H9 (cell line): ENCODE measurements around the gene TK2. TPM values are rescaled to one million over a fixed set of nuclear protein-coding genes. Genes with fewer than 3 reads are reported as not detected.
A peak's percentile ranks its signal among the peaks of the same experiment; 100 is the strongest.

Source experiments
- DNase-seq: peaks from one replicate; pipeline ENCODE4 v3.0.0-alpha.2; 2017
- H2AFZ ChIP-seq: one replicate; pipeline ENCODE4 v1.6.1; 2013; ENCODE audit warnings: mild to moderate bottlenecking, low read length, control low read depth, moderate library complexity
- H2AK5ac ChIP-seq: 2 replicates; pipeline ENCODE4 v1.6.1; 2013; ENCODE audit warnings: low read length, control low read depth, mixed read lengths; ENCODE audit not compliant: insufficient read length
- H2BK120ac ChIP-seq: one replicate; pipeline ENCODE4 v1.6.1; 2013; ENCODE audit warnings: low read depth, mild to moderate bottlenecking, low read length, control low read depth, inconsistent platforms; ENCODE audit not compliant: poor library complexity, severe bottlenecking
- H2BK12ac ChIP-seq: 2 replicates; pipeline ENCODE4 v1.6.1; 2013; ENCODE audit warnings: low read length, control low read depth, mixed read lengths, low read depth; ENCODE audit not compliant: insufficient read length
- H2BK15ac ChIP-seq: 2 replicates; pipeline ENCODE4 v1.6.1; 2013; ENCODE audit warnings: low read depth, low read length, control low read depth
- H2BK20ac ChIP-seq: one replicate; pipeline ENCODE4 v1.6.1; 2013; ENCODE audit warnings: low read depth, mild to moderate bottlenecking, low read length, control low read depth, inconsistent platforms; ENCODE audit not compliant: poor library complexity, severe bottlenecking
- H2BK5ac ChIP-seq: 2 replicates; pipeline ENCODE4 v1.6.1; 2013; ENCODE audit warnings: low read length, control low read depth, mixed read lengths; ENCODE audit not compliant: insufficient read length
- H3K14ac ChIP-seq: 2 replicates; pipeline ENCODE4 v1.6.1; 2013; ENCODE audit warnings: low read length, control low read depth; ENCODE audit not compliant: insufficient read depth
- H3K18ac ChIP-seq: 2 replicates; pipeline ENCODE4 v1.6.1; 2013; ENCODE audit warnings: low read depth, mild to moderate bottlenecking, mixed read lengths, low read length, control low read depth; ENCODE audit not compliant: insufficient read length
- H3K23ac ChIP-seq: 2 replicates; pipeline ENCODE4 v1.6.1; 2013; ENCODE audit warnings: low read length, control low read depth, mixed read lengths, low read depth; ENCODE audit not compliant: insufficient read length
- H3K23me2 ChIP-seq: 2 replicates; pipeline ENCODE4 v1.6.1; 2013; ENCODE audit warnings: low read depth, mild to moderate bottlenecking, mixed read lengths, low read length, control low read depth; ENCODE audit not compliant: insufficient read length, poor library complexity, severe bottlenecking
- H3K27ac ChIP-seq: 2 replicates; pipeline ENCODE4 v1.5.1; 2013; ENCODE audit warnings: low read length, control low read depth, mixed read lengths, low read depth; ENCODE audit not compliant: insufficient read length
- H3K27me3 ChIP-seq: 2 replicates; pipeline ENCODE4 v1.6.1; 2013; ENCODE audit warnings: low read length, control low read depth, inconsistent platforms; ENCODE audit not compliant: insufficient read depth
- H3K4ac ChIP-seq: 2 replicates; pipeline ENCODE4 v1.6.1; 2013; ENCODE audit warnings: low read depth, mild to moderate bottlenecking, control low read depth, inconsistent platforms, low read length, moderate library complexity
- H3K4me1 ChIP-seq: 2 replicates; pipeline ENCODE4 v1.6.1; 2013; ENCODE audit warnings: low read length, control low read depth, inconsistent platforms; ENCODE audit not compliant: insufficient read depth
- H3K4me2 ChIP-seq: 2 replicates; pipeline ENCODE4 v1.6.1; 2013; ENCODE audit warnings: low read length, control low read depth, mixed read lengths; ENCODE audit not compliant: insufficient read length, insufficient read depth
- H3K56ac ChIP-seq: 2 replicates; pipeline ENCODE4 v1.6.1; 2013; ENCODE audit warnings: low read depth, mild to moderate bottlenecking, mixed read lengths, low read length, control low read depth; ENCODE audit not compliant: insufficient read length
- H3K79me1 ChIP-seq: 2 replicates; pipeline ENCODE4 v1.6.1; 2013; ENCODE audit warnings: low read depth, mild to moderate bottlenecking, moderate library complexity, low read length, control low read depth, inconsistent platforms; ENCODE audit not compliant: insufficient read depth, poor library complexity, severe bottlenecking
- H3K79me2 ChIP-seq: 2 replicates; pipeline ENCODE4 v1.6.1; 2013; ENCODE audit warnings: low read length, control low read depth, inconsistent platforms; ENCODE audit not compliant: insufficient read depth
- H3K9ac ChIP-seq: 2 replicates; pipeline ENCODE4 v1.6.1; 2013; ENCODE audit warnings: low read length, control low read depth, mixed read lengths; ENCODE audit not compliant: insufficient read length; ENCODE audit errors: extremely low read depth
- H3K9me3 ChIP-seq: one replicate; pipeline ENCODE4 v1.6.1; 2013; ENCODE audit warnings: low read depth, low read length, inconsistent platforms; ENCODE audit not compliant: control insufficient read depth
- H3T11ph ChIP-seq: one replicate; pipeline ENCODE4 v1.6.1; 2013; ENCODE audit warnings: mild to moderate bottlenecking, low read length, control low read depth, inconsistent platforms
- H4K20me1 ChIP-seq: one replicate; pipeline ENCODE4 v1.6.1; 2013; ENCODE audit not compliant: control insufficient read depth, insufficient read length, insufficient read depth
- H4K5ac ChIP-seq: 2 replicates; pipeline ENCODE4 v1.6.1; 2013; ENCODE audit warnings: low read depth, mild to moderate bottlenecking, mixed read lengths, low read length, control low read depth; ENCODE audit not compliant: insufficient read length
- H4K8ac ChIP-seq: replicated peaks from 2 replicates; pipeline ENCODE4 v1.6.1; 2013; ENCODE audit warnings: low read length, control low read depth, mixed read lengths, low read depth; ENCODE audit not compliant: insufficient read length
- H4K91ac ChIP-seq: 2 replicates; pipeline ENCODE4 v1.6.1; 2013; ENCODE audit warnings: low read depth, mild to moderate bottlenecking, moderate library complexity, mixed read lengths, low read length, control low read depth; ENCODE audit not compliant: insufficient read length
- H3K27ac Mint-ChIP-seq, 3 experiments: 2 replicates in 2 of 3; 3 replicates in 1 of 3; pipeline ENCODE4 v1.8.0; 2020 to 2021; ENCODE audit warnings: mixed read lengths in 3 of 3, mild to moderate bottlenecking in 1 of 3, moderate library complexity in 1 of 3
- H3K27me3 Mint-ChIP-seq: 2 replicates; pipeline ENCODE4 v1.8.0; 2021; ENCODE audit warnings: low read depth, mild to moderate bottlenecking, moderate library complexity, mixed read lengths
- H3K36me3 Mint-ChIP-seq, 3 experiments: 2 replicates in 2 of 3; 3 replicates in 1 of 3; pipeline ENCODE4 v1.8.0; 2020 to 2021; ENCODE audit warnings: low read depth in 3 of 3, mixed read lengths in 3 of 3; ENCODE audit not compliant: insufficient read depth in 1 of 3
- H3K4me1 Mint-ChIP-seq, 2 experiments: 2 replicates each; pipeline ENCODE4 v1.8.0; 2020; ENCODE audit warnings: mixed read lengths in 2 of 2
- H3K4me3 Mint-ChIP-seq, 2 experiments: 2 replicates in 1 of 2; 3 replicates in 1 of 2; pipeline ENCODE4 v1.8.0; 2020 to 2021; ENCODE audit warnings: mild to moderate bottlenecking in 2 of 2, mixed read lengths in 2 of 2, moderate library complexity in 1 of 2
- H3K9me3 Mint-ChIP-seq, 2 experiments: 2 replicates in 1 of 2; 3 replicates in 1 of 2; pipeline ENCODE4 v1.8.0; 2020; ENCODE audit warnings: mild to moderate bottlenecking in 2 of 2, mixed read lengths in 2 of 2, moderate library complexity in 1 of 2
- WGBS: extraction: QIAGEN DNeasy Blood & Tissue Kit; methylation state at CpG from one replicate; pipeline ENCODE4 v1.1.7; 2013; ENCODE audit warnings: missing lambda C conversion rate, low lambda C conversion rate, mixed read lengths; ENCODE audit not compliant: insufficient read length; ENCODE audit errors: extremely low coverage; 5-methylcytosine and 5-hydroxymethylcytosine counted together
- total RNA-seq: library from RNA; stranded (reverse); gene quantifications from 2 replicates; pipeline ENCODE4 v1.2.1, GENCODE V29; 2021
- TF ChIP-seq, protein P1 (sequence below): fragments of 200-600 bp; sonication (generic); conservative IDR thresholded peaks from 3 replicates; pipeline ENCODE4 v1.8.0; 2021; ENCODE audit warnings: antibody characterized with exemption, mild to moderate bottlenecking

Gene TK2
- total RNA-seq, 1 experiment from 2014 or later, result 5.2 TPM

DNA sequence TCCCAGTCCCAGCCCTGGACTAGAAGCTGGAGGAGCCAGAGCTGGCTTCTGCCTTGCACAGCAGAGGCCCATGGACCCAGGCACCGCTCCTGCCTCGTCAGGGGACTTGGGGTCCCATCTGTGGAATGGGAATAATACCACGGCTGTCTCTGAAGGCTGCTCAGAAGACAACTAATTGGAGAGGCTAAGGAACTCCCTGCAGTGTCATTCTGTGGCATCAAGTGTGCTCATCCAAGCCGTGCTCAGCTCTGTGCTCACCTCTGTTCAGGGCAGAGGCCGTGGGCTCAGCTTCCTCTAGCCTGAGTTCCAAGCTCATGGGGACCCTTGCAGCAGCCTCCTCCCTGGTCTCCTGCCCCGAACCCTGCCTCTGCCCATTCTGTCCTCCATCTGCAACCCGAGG lies 91.1 kb downstream of the TK2 start:
- no peak overlapping the region for H3K23ac ChIP-seq
- H4K5ac ChIP-seq, result no peak overlapping the region
- Mint-ChIP-seq H3K4me3 (no peak overlapping the region), H3K27me3 (peaks cover 24% of the 10 kb centered on the region), H3K36me3 (no peaks in the 10 kb centered on the region), H3K27ac (peak overlapping the region in 1 of 3 experiments; percentile 10; a peak in 1 of 7 replicates), H3K9me3 (no peaks in the 10 kb centered on the region), H3K4me1 (peaks cover 13 to 24% of the 10 kb centered on the region in 2 experiments)
- H2BK20ac ChIP-seq, result no peak overlapping the region
- no peaks in the 10 kb centered on the region for H3K79me2 ChIP-seq
- no peak overlapping the region for H2AFZ ChIP-seq
- no CpG with 5 or more reads among the region's 7 CpGs for WGBS
- no peak overlapping the region for H3K27ac ChIP-seq
- DNase-seq, result no peak
- TF ChIP-seq, protein P1, sequence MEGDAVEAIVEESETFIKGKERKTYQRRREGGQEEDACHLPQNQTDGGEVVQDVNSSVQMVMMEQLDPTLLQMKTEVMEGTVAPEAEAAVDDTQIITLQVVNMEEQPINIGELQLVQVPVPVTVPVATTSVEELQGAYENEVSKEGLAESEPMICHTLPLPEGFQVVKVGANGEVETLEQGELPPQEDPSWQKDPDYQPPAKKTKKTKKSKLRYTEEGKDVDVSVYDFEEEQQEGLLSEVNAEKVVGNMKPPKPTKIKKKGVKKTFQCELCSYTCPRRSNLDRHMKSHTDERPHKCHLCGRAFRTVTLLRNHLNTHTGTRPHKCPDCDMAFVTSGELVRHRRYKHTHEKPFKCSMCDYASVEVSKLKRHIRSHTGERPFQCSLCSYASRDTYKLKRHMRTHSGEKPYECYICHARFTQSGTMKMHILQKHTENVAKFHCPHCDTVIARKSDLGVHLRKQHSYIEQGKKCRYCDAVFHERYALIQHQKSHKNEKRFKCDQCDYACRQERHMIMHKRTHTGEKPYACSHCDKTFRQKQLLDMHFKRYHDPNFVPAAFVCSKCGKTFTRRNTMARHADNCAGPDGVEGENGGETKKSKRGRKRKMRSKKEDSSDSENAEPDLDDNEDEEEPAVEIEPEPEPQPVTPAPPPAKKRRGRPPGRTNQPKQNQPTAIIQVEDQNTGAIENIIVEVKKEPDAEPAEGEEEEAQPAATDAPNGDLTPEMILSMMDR, result no peak
- no peak overlapping the region for H2AK5ac ChIP-seq
- H4K91ac ChIP-seq, result no peak overlapping the region
- no peaks in the 10 kb centered on the region for H4K20me1 ChIP-seq
- no peak overlapping the region for H3T11ph ChIP-seq
- H3K9ac ChIP-seq, result no peak overlapping the region
- no peak overlapping the region for H3K18ac ChIP-seq
- H3K79me1 ChIP-seq, result no peaks in the 10 kb centered on the region
- H2BK15ac ChIP-seq, result no peak overlapping the region
- H3K14ac ChIP-seq, result no peak overlapping the region
- no peak overlapping the region for H3K56ac ChIP-seq
- H4K8ac ChIP-seq, result no peak overlapping the region
- no peaks in the 10 kb centered on the region for H3K23me2 ChIP-seq
- H3K27me3 ChIP-seq, result no peaks in the 10 kb centered on the region
- no peaks in the 10 kb centered on the region for H3K9me3 ChIP-seq
- no peak overlapping the region for H2BK120ac ChIP-seq
- H3K4me1 ChIP-seq, result no peaks in the 10 kb centered on the region
- H3K4me2 ChIP-seq, result no peak overlapping the region
- no peak overlapping the region for H2BK5ac ChIP-seq
- H3K4ac ChIP-seq, result no peak overlapping the region
- H2BK12ac ChIP-seq, result no peak overlapping the region
